GM18511 (cell line): ENCODE data around the gene CDC42SE2.

Experiments
- ATAC-seq: cut with Tn5 transposase; IDR thresholded peaks from one replicate; pipeline ENCODE4 v1.9.1; 2021; ENCODE audit warnings: mild to moderate bottlenecking, moderate library complexity; ENCODE audit not compliant: unreplicated experiment

The CDC42SE2 gene

GRCh38 chr5:131423056-131423455, 159.2 kb downstream of the CDC42SE2 start:
- ATAC-seq: no peak

- ATAC-seq: no peak
These were observed 162.2 kb downstream of the CDC42SE2 start for GRCh38 chr5:131426011-131426410.

GRCh38 chr5:131430794-131431193, 166.9 kb downstream of the CDC42SE2 start:
- no peak for ATAC-seq

GRCh38 chr5:131431794-131432193, 167.9 kb downstream of the CDC42SE2 start:
- ATAC-seq: no peak

GRCh38 chr5:131433109-131433508, 169.3 kb downstream of the CDC42SE2 start:
- ATAC-seq: no peak

- ATAC-seq: no peak
These were observed 172.2 kb downstream of the CDC42SE2 start for GRCh38 chr5:131436081-131436480.

GRCh38 chr5:131441184-131441583, 177.3 kb downstream of the CDC42SE2 start:
- no peak for ATAC-seq
